Measurements from ENCODE around the gene SLC7A5. TPM values are rescaled to one million over a fixed set of nuclear protein-coding genes. Genes with fewer than 3 reads are reported as not detected.

SLC7A5 gene
- total and polyA plus RNA-seq, 2 of the 13 experiments (the other 11 are each of a cell fraction or from before 2014, with no cell fraction given) = 79.6 to 155 TPM

- FAIRE-seq = no peak
- H3K9ac ChIP-seq (ENCODE audit: insufficient read depth, low read depth, low read length) = no peak overlapping the region
- TF ChIP-seq, protein P1, sequence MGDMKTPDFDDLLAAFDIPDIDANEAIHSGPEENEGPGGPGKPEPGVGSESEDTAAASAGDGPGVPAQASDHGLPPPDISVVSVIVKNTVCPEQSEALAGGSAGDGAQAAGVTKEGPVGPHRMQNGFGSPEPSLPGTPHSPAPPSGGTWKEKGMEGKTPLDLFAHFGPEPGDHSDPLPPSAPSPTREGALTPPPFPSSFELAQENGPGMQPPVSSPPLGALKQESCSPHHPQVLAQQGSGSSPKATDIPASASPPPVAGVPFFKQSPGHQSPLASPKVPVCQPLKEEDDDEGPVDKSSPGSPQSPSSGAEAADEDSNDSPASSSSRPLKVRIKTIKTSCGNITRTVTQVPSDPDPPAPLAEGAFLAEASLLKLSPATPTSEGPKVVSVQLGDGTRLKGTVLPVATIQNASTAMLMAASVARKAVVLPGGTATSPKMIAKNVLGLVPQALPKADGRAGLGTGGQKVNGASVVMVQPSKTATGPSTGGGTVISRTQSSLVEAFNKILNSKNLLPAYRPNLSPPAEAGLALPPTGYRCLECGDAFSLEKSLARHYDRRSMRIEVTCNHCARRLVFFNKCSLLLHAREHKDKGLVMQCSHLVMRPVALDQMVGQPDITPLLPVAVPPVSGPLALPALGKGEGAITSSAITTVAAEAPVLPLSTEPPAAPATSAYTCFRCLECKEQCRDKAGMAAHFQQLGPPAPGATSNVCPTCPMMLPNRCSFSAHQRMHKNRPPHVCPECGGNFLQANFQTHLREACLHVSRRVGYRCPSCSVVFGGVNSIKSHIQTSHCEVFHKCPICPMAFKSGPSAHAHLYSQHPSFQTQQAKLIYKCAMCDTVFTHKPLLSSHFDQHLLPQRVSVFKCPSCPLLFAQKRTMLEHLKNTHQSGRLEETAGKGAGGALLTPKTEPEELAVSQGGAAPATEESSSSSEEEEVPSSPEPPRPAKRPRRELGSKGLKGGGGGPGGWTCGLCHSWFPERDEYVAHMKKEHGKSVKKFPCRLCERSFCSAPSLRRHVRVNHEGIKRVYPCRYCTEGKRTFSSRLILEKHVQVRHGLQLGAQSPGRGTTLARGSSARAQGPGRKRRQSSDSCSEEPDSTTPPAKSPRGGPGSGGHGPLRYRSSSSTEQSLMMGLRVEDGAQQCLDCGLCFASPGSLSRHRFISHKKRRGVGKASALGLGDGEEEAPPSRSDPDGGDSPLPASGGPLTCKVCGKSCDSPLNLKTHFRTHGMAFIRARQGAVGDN (CRISPR knock-in tag; IDR thresholded peaks at IDR 0.05) = peak; percentile 27; the same call in 1 of the 2 replicates
- TF ChIP-seq ZNF512B (CRISPR knock-in tag; IDR thresholded peaks at IDR 0.05; ENCODE audit: borderline replicate concordance) (no peak), GTF2F1 (IDR thresholded peaks at IDR 0.05; ENCODE audit: low read length) (no peak), ZNF362 (CRISPR knock-in tag; IDR thresholded peaks at IDR 0.05; ENCODE audit: borderline replicate concordance) (no peak), GLI4 (CRISPR knock-in tag; IDR thresholded peaks at IDR 0.05; ENCODE audit: borderline replicate concordance) (no peak), HNRNPLL (IDR thresholded peaks at IDR 0.05; ENCODE audit: low read depth, low read length, poor library complexity, severe bottlenecking) (peak; percentile 36), EED (CRISPR knock-in tag; IDR thresholded peaks at IDR 0.05) (0 out of 2 replicates have a peak, but pooled peaks have one; percentile 5), ZNF326 (CRISPR knock-in tag; IDR thresholded peaks at IDR 0.05; ENCODE audit: borderline replicate concordance) (0 out of 2 replicates have a peak, but pooled peaks have one; percentile 32), DMAP1 (CRISPR knock-in tag; IDR thresholded peaks at IDR 0.05) (no peak), ERF (CRISPR knock-in tag; IDR thresholded peaks at IDR 0.05) (no peak), ZNF34 (CRISPR knock-in tag; IDR thresholded peaks at IDR 0.05; ENCODE audit: borderline replicate concordance) (no peak), ZNF333 (CRISPR knock-in tag; IDR thresholded peaks at IDR 0.05; ENCODE audit: borderline replicate concordance) (no peak), PAF1 (CRISPR knock-in tag; IDR thresholded peaks at IDR 0.05) (0 out of 2 replicates have a peak, but pooled peaks have one; percentile 42), AKAP8 (CRISPR knock-in tag; IDR thresholded peaks at IDR 0.05) (peak; percentile 50; the same call in 1 of the 2 replicates), EEA1 (CRISPR knock-in tag; IDR thresholded peaks at IDR 0.05; ENCODE audit: borderline replicate concordance) (no peak)
Observed at GRCh38 chr16:87828071-87828906, 41.0 kb downstream of the SLC7A5 start.

More at GRCh38 chr16:87828071-87828906, 41.0 kb downstream of the SLC7A5 start:
- in situ Hi-C loops (cut with HindIII; ENCODE audit: extremely low pct_ligation_motif_present, low pct_unique_long_range_greater_than_20kb) (no loop called here), intact Hi-C loops (cut with micrococcal nuclease; ENCODE audit: unreplicated experiment) (loop anchor here (5.0 kb wide), 1 partner anchor 51 kb away; no protein-coding TSS in a partner anchor)
- Histone ChIP-seq H4K20me1 (ENCODE audit: insufficient read depth, low read length) (no peaks in the 10 kb centered on the region; the same call in 1 of the 2 replicates), H3K4me3 (replicated peaks in 1 of 3; ENCODE audit: insufficient read depth in 1 of 3, low read depth in 2 of 3, low read length in 3 of 3) (no peak overlapping the region), H2AFZ (ENCODE audit: low read length) (no peak overlapping the region), H3K27me3 (ENCODE audit: control insufficient read depth in 1 of 2, insufficient read depth in 2 of 2, low read length in 2 of 2) (peaks cover 6 to 24% of the 10 kb centered on the region in 2 experiments; a peak in 4 of 5 replicates), H3K4me2 (ENCODE audit: low read depth, low read length) (no peak overlapping the region), H3K36me3 (replicated peaks in 1 of 2; ENCODE audit: control insufficient read depth in 1 of 2, insufficient read depth in 2 of 2, low read length in 2 of 2) (peaks cover 31 to 33% of the 10 kb centered on the region in 2 experiments), H3K27ac (ENCODE audit: extremely low read length, insufficient read depth, low read length) (no peak overlapping the region), H3K79me2 (ENCODE audit: insufficient read depth, low read length) (no peaks in the 10 kb centered on the region), H3K9me3 (ENCODE audit: low read length) (no peaks in the 10 kb centered on the region), H3K4me1 (ENCODE audit: insufficient read depth, low read length) (peaks cover 49% of the 10 kb centered on the region)
- BruUV-seq (replicated peaks) = no TSS peak
- peak; percentile 10 for ATAC-seq
- DNase-seq (ENCODE audit: low spot score) = no peak
- WGBS (ENCODE audit: low lambda C conversion rate) = 88% methylated on average over 4 of the region's 20 CpGs
- CTCF ChIA-PET (ENCODE audit: low intra/inter-chr PET ratio, low total read pairs) = interaction anchor here (0.7 to 0.9 kb wide), 2 partner anchors 49 kb away, joined by 3 read pairs; no protein-coding TSS in a partner anchor
- POLR2A ChIA-PET = interaction anchor here (0.8 to 3.5 kb wide), 7 partner anchors 15 to 42 kb away, joined by 3 to 20 read pairs (median 4); no protein-coding TSS in a partner anchor
